HepG2 (cell line): ENCODE data around the gene CCDC80. TPM values are rescaled to one million over a fixed set of nuclear protein-coding genes. Genes with fewer than 3 reads are reported as not detected.

Experiments used
- ATAC-seq: fragments of 200-7000 bp; cut with Tn5 transposase; 3 replicates; pipeline ENCODE4 v1.9.1; 2020; ENCODE audit warnings: mild to moderate bottlenecking, moderate library complexity
- BruUV-seq: library from RNA; stranded (reverse); fragments of 400-500 nt; replicated peaks from 2 replicates; lab custom pipeline; 2021; lab: Mats Ljungman, UMichigan
- CTCF ChIA-PET: fragments of 300-600 bp; formaldehyde crosslinking; extraction: SDS; loops from one replicate; lab custom pipeline; 2021; ENCODE audit warnings: low total read pairs, inconsistent platforms, low intra/inter-chr PET ratio; lab: Yijun Ruan, JAX
- POLR2A ChIA-PET: fragments of 350-600 bp; sonication (Branson Sonifier 250); formaldehyde crosslinking; loops from one replicate; lab custom pipeline; 2020; ENCODE audit warnings: antibody characterized with exemption, inconsistent platforms; lab: Yijun Ruan, JAX
- DNase-seq: peaks from one replicate; pipeline ENCODE4 v3.0.0-alpha.2; 2015; ENCODE audit warnings: low spot score
- FAIRE-seq: peaks from 3 replicates; lab custom pipeline; 2011; peaks lifted over from hg19 to GRCh38; lab: Jason Lieb, UNC
- H2AFZ ChIP-seq: one replicate; pipeline ENCODE4 v1.6.1; 2011; ENCODE audit warnings: low read length, inconsistent platforms
- H3K27ac ChIP-seq: fragments of 300-600 bp; 3 replicates; pipeline ENCODE4 v1.8.0; 2011; ENCODE audit warnings: mixed run types, mild to moderate bottlenecking, mixed read lengths, low read length, inconsistent platforms; ENCODE audit not compliant: insufficient read depth; ENCODE audit errors: extremely low read length
- H3K27me3 ChIP-seq, 2 experiments: fragments of 200-600 bp in 1 of 2; 2 replicates in 1 of 2; 3 replicates in 1 of 2; pipeline versions ENCODE4 v1.6.0 to v1.8.0; 2011; ENCODE audit warnings: low read length in 2 of 2, mild to moderate bottlenecking in 2 of 2, moderate library complexity in 2 of 2, inconsistent platforms in 1 of 2; ENCODE audit not compliant: insufficient read depth in 2 of 2, control insufficient read depth in 1 of 2
- H3K36me3 ChIP-seq, 2 experiments: fragments of 200-600 bp in 1 of 2; replicated peaks in 1 of 2; 2 replicates in 1 of 2; 3 replicates in 1 of 2; pipeline versions ENCODE4 v1.5.1 to v1.8.0; 2011; ENCODE audit warnings: low read length in 2 of 2, inconsistent platforms in 1 of 2; ENCODE audit not compliant: insufficient read depth in 2 of 2, control insufficient read depth in 1 of 2
- H3K4me1 ChIP-seq: 2 replicates; pipeline ENCODE4 v1.5.1; 2012; ENCODE audit warnings: low read length, inconsistent platforms; ENCODE audit not compliant: insufficient read depth
- H3K4me2 ChIP-seq: 2 replicates; pipeline ENCODE4 v1.6.0; 2011; ENCODE audit warnings: low read depth, low read length, inconsistent platforms
- H3K4me3 ChIP-seq, 3 experiments: fragments of 200-600 bp in 1 of 3; sonication (generic), shearing (Covaris generic) in 1 of 3; replicated peaks in 1 of 3; 2 replicates each; pipeline ENCODE4 v1.5.1; 2011 to 2016; ENCODE audit warnings: low read length in 3 of 3, inconsistent platforms in 2 of 3, low read depth in 2 of 3, mild to moderate bottlenecking in 2 of 3, control low read depth in 1 of 3, mixed read lengths in 1 of 3; ENCODE audit not compliant: insufficient read depth in 1 of 3
- H3K79me2 ChIP-seq: one replicate; pipeline ENCODE4 v1.6.1; 2011; ENCODE audit warnings: low read length, inconsistent platforms; ENCODE audit not compliant: insufficient read depth
- H3K9ac ChIP-seq: 2 replicates; pipeline ENCODE4 v1.6.0; 2011; ENCODE audit warnings: mild to moderate bottlenecking, low read depth, low read length, inconsistent platforms; ENCODE audit not compliant: insufficient read depth
- H3K9me3 ChIP-seq: 2 replicates; pipeline ENCODE4 v1.5.1; 2012; ENCODE audit warnings: mild to moderate bottlenecking, low read length
- H4K20me1 ChIP-seq: 2 replicates; pipeline ENCODE4 v1.6.0; 2011; ENCODE audit warnings: inconsistent platforms, mild to moderate bottlenecking, low read length, moderate library complexity; ENCODE audit not compliant: insufficient read depth
- CAMTA2 ChIP-seq: sonication (generic); formaldehyde crosslinking; IDR thresholded peaks from 2 replicates; pipeline ENCODE4 v1.4.0; 2020; ENCODE audit warnings: mild to moderate bottlenecking, missing genetic modification reagents, borderline replicate concordance
- CC2D1A ChIP-seq: sonication (generic); formaldehyde crosslinking; IDR thresholded peaks from 2 replicates; pipeline ENCODE4 v1.8.1; 2023; ENCODE audit warnings: mild to moderate bottlenecking, missing genetic modification reagents
- HOXD1 ChIP-seq: sonication (generic); formaldehyde crosslinking; IDR thresholded peaks from 2 replicates; pipeline ENCODE4 v1.5.0; 2020; ENCODE audit warnings: missing genetic modification reagents
- MEIS2 ChIP-seq: sonication (generic); formaldehyde crosslinking; IDR thresholded peaks from 2 replicates; pipeline ENCODE4 v1.9.0; 2021; ENCODE audit warnings: mild to moderate bottlenecking, missing genetic modification reagents
- MTERF4 ChIP-seq: sonication (generic); formaldehyde crosslinking; IDR thresholded peaks from 2 replicates; pipeline ENCODE4 v1.8.0; 2023; ENCODE audit warnings: mild to moderate bottlenecking, missing genetic modification reagents
- MTF2 ChIP-seq: sonication (generic); formaldehyde crosslinking; IDR thresholded peaks from 2 replicates; pipeline ENCODE4 v1.5.0; 2020; ENCODE audit warnings: missing genetic modification reagents, borderline replicate concordance
- NFKB2 ChIP-seq: sonication (generic); formaldehyde crosslinking; IDR thresholded peaks from 2 replicates; pipeline ENCODE4 v1.4.0; 2020; ENCODE audit warnings: missing genetic modification reagents, borderline replicate concordance
- PHF20 ChIP-seq: sonication (generic); formaldehyde crosslinking; IDR thresholded peaks from 2 replicates; pipeline ENCODE4 v1.5.0; 2020; ENCODE audit warnings: mild to moderate bottlenecking, missing genetic modification reagents
- SAFB2 ChIP-seq: sonication (generic); formaldehyde crosslinking; IDR thresholded peaks from 2 replicates; pipeline ENCODE4 v1.5.1; 2020; ENCODE audit warnings: missing genetic modification reagents, low read depth, mild to moderate bottlenecking, borderline replicate concordance
- TBX3 ChIP-seq: fragments of 450-650 bp; IDR thresholded peaks from 2 replicates; pipeline ENCODE4 v1.6.1; 2017; ENCODE audit warnings: antibody characterized with exemption, mild to moderate bottlenecking, inconsistent platforms, borderline replicate concordance
- ZMAT3 ChIP-seq: sonication (generic); formaldehyde crosslinking; conservative IDR thresholded peaks from 2 replicates; pipeline ENCODE4 v1.7.0; 2021; ENCODE audit warnings: missing genetic modification reagents
- ZMYM2 ChIP-seq: sonication (generic); formaldehyde crosslinking; IDR thresholded peaks from 2 replicates; pipeline ENCODE4 v1.8.0; 2022; ENCODE audit warnings: mild to moderate bottlenecking, missing genetic modification reagents
- ZMYM4 ChIP-seq: sonication (generic); formaldehyde crosslinking; IDR thresholded peaks from 2 replicates; pipeline ENCODE4 v1.8.1; 2023; ENCODE audit warnings: mild to moderate bottlenecking, missing genetic modification reagents
- ZNF232 ChIP-seq: sonication (generic); formaldehyde crosslinking; IDR thresholded peaks from 2 replicates; pipeline ENCODE4 v1.4.0; 2020; ENCODE audit warnings: missing genetic modification reagents, borderline replicate concordance
- ZNF501 ChIP-seq: sonication (generic); formaldehyde crosslinking; IDR thresholded peaks from 2 replicates; pipeline ENCODE4 v1.5.1; 2020; ENCODE audit warnings: mild to moderate bottlenecking, moderate library complexity, missing genetic modification reagents
- ZNF792 ChIP-seq: IDR thresholded peaks from 2 replicates; pipeline ENCODE4 v1.6.1; 2016
- WGBS: methylation state at CpG from one replicate; pipeline ENCODE4 v1.1.6; 2017; ENCODE audit warnings: low lambda C conversion rate; 5-methylcytosine and 5-hydroxymethylcytosine counted together
- in situ Hi-C: cut with HindIII; loops from 2 replicates; pipeline ENCODE4 v1.10.0; 2017; ENCODE audit warnings: low pct_unique_long_range_greater_than_20kb; ENCODE audit not compliant: extremely low pct_ligation_motif_present
- intact Hi-C: fragments of 100-400 bp; cut with micrococcal nuclease; formaldehyde crosslinking; loops from one replicate; pipeline ENCODE4 v1.10.0; 2022; ENCODE audit not compliant: unreplicated experiment
- polyA plus RNA-seq, 8 experiments: library from polyadenylated mRNA; depleted of rRNA in 3 of 8; stranded (reverse) in 7 of 8; unstranded in 1 of 8; fragments of >200 nt; fragmentation: Illumina TruSeq in 4 of 8; extraction: Trizol in 4 of 8; gene quantifications; 2 replicates each; pipeline versions ENCODE4 v1.2.1 to v1.2.3, GENCODE V29; 2011 to 2016; ENCODE audit warnings: low read depth in 4 of 8, missing spikeins in 1 of 8, mixed read lengths in 1 of 8; ENCODE audit not compliant: insufficient read depth in 1 of 8
- total RNA-seq, 5 experiments: library from RNA; depleted of rRNA; stranded (reverse); fragments of >200 nt; fragmentation: Illumina TruSeq; extraction: Trizol; gene quantifications; 2 replicates each; pipeline ENCODE4 v1.2.3, GENCODE V29; 2016; ENCODE audit warnings: low read depth in 1 of 5

CCDC80 gene
- total and polyA plus RNA-seq, 2 of the 13 experiments (the other 11 are each of a cell fraction or from before 2014, with no cell fraction given), result not detected

- TF ChIP-seq CAMTA2 (CRISPR knock-in tag) (no peak), MTF2 (CRISPR knock-in tag) (no peak), CC2D1A (no peak), NFKB2 (CRISPR knock-in tag) (no peak)
Observed at GRCh38 chr3:112651071-112651470, 10.1 kb upstream of the CCDC80 start (continued).

GRCh38 chr3:112650482-112650881 is 9.5 kb upstream of the CCDC80 start:
- ChIA-PET CTCF (no interaction called here), POLR2A (no interaction called here)
- Histone ChIP-seq H3K4me2 (no peak overlapping the region), H3K36me3 (no peaks in the 10 kb centered on the region), H3K9ac (no peak overlapping the region), H3K4me3 (no peak overlapping the region), H3K9me3 (no peaks in the 10 kb centered on the region), H3K79me2 (no peaks in the 10 kb centered on the region), H4K20me1 (no peaks in the 10 kb centered on the region), H3K27me3 (no peaks in the 10 kb centered on the region), H3K4me1 (peaks cover 11% of the 10 kb centered on the region; the same call in 1 of the 2 replicates), H3K27ac (no peak overlapping the region), H2AFZ (no peak overlapping the region)
- intact Hi-C loops (no loop called here), in situ Hi-C loops (no loop called here)
- DNase-seq (no peak), ATAC-seq (no peak), FAIRE-seq (no peak)
- BruUV-seq, result no TSS peak
- TF ChIP-seq PHF20 (CRISPR knock-in tag) (no peak), ZNF501 (no peak), TBX3 (no peak), ZMYM4 (CRISPR knock-in tag) (no peak), HOXD1 (no peak), ZNF232 (CRISPR knock-in tag) (no peak), ZMYM2 (no peak), ZNF792 (CRISPR knock-in tag) (no peak), ZMAT3 (CRISPR knock-in tag) (no peak), MEIS2 (no peak), MTERF4 (no peak), SAFB2 (CRISPR knock-in tag) (no peak)
- 10% methylated on average over 3 of the region's 3 CpGs for WGBS
